DOHH2 (cell line): Measurements from ENCODE around the gene EZH1.

Experiments
- H3F3A ChIP-seq: fragments of 200-600 bp; sonication (generic), shearing (Covaris generic); 2 replicates; pipeline ENCODE4 v1.6.0; 2016; ENCODE audit warnings: antibody characterized with exemption, mild to moderate bottlenecking; ENCODE audit not compliant: control insufficient read depth, insufficient read depth
- H3K27ac ChIP-seq: fragments of 200-600 bp; sonication (generic); 2 replicates; pipeline ENCODE4 v1.5.1; 2014; ENCODE audit warnings: low read depth, mild to moderate bottlenecking, low read length, moderate library complexity
- H3K27me3 ChIP-seq: fragments of 200-600 bp; sonication (generic); 2 replicates; pipeline ENCODE4 v1.6.1; 2014; ENCODE audit warnings: mild to moderate bottlenecking, low read length, mixed read lengths; ENCODE audit not compliant: control insufficient read depth
- H3K36me3 ChIP-seq: fragments of 200-600 bp; sonication (generic); 2 replicates; pipeline ENCODE4 v1.6.1; 2014; ENCODE audit warnings: mild to moderate bottlenecking, low read length, moderate library complexity, mixed read lengths; ENCODE audit not compliant: control insufficient read depth
- H3K4me1 ChIP-seq: fragments of 200-600 bp; sonication (generic); 2 replicates; pipeline ENCODE4 v1.6.1; 2014; ENCODE audit warnings: mild to moderate bottlenecking, low read length, mixed read lengths; ENCODE audit not compliant: control insufficient read depth
- H3K4me2 ChIP-seq: fragments of 200-600 bp; sonication (generic); 2 replicates; pipeline ENCODE4 v1.6.0; 2014; ENCODE audit warnings: mild to moderate bottlenecking, low read length, moderate library complexity
- H3K4me3 ChIP-seq: fragments of 200-600 bp; sonication (generic); 2 replicates; pipeline ENCODE4 v1.5.1; 2014; ENCODE audit warnings: mild to moderate bottlenecking, low read length, mixed read lengths
- H3K79me2 ChIP-seq: fragments of 200-600 bp; sonication (generic); 2 replicates; pipeline ENCODE4 v1.6.1; 2014; ENCODE audit warnings: mild to moderate bottlenecking, low read length, mixed read lengths; ENCODE audit not compliant: control insufficient read depth
- H3K9me2 ChIP-seq: fragments of 200-600 bp; sonication (generic); replicated peaks from 2 replicates; pipeline ENCODE4 v1.6.1; 2014; ENCODE audit warnings: mild to moderate bottlenecking, low read length, mixed read lengths; ENCODE audit not compliant: control insufficient read depth
- H3K9me3 ChIP-seq: fragments of 200-600 bp; sonication (generic); 2 replicates; pipeline ENCODE4 v1.6.1; 2014; ENCODE audit warnings: antibody characterized with exemption, low read length, mixed read lengths; ENCODE audit not compliant: control insufficient read depth, insufficient read depth
- H4K20me1 ChIP-seq: fragments of 200-600 bp; sonication (generic); 2 replicates; pipeline ENCODE4 v1.6.0; 2014; ENCODE audit warnings: low read depth, mild to moderate bottlenecking, antibody characterized with exemption, low read length, moderate library complexity; ENCODE audit not compliant: control insufficient read depth, insufficient read depth
- CTCF ChIP-seq: fragments of 200-600 bp; sonication (generic); IDR thresholded peaks from one replicate; pipeline ENCODE4 v1.5.1; 2014; ENCODE audit warnings: antibody characterized with exemption, mild to moderate bottlenecking, low read depth, low read length; ENCODE audit not compliant: poor library complexity, severe bottlenecking
- EZH2phosphoT487 ChIP-seq: fragments of 200-600 bp; sonication (generic); IDR thresholded peaks from 2 replicates; pipeline ENCODE4 v1.6.1; 2017; ENCODE audit warnings: borderline replicate concordance, mild to moderate bottlenecking, antibody characterized with exemption, low read length, moderate library complexity, mixed read lengths

EZH1 gene

GRCh38 chr17:42779304-42779935 lies 34.6 kb upstream of the EZH1 start:
- no peaks in the 10 kb centered on the region for H3K9me3 ChIP-seq
- peaks cover 2% of the 10 kb centered on the region for H3K79me2 ChIP-seq
- H3K4me3 ChIP-seq, result no peak overlapping the region
- H3K4me1 ChIP-seq, result peaks cover 1% of the 10 kb centered on the region
- no peaks in the 10 kb centered on the region; the same call in 1 of the 2 replicates for H3F3A ChIP-seq
- TF ChIP-seq EZH2phosphoT487 (no peak), CTCF (no peak)
- H3K4me2 ChIP-seq, result no peak overlapping the region
- H3K36me3 ChIP-seq, result peaks cover 34% of the 10 kb centered on the region
- no peak overlapping the region for H3K27ac ChIP-seq
- peaks cover 36% of the 10 kb centered on the region for H3K27me3 ChIP-seq
- no peaks in the 10 kb centered on the region for H3K9me2 ChIP-seq
- no peaks in the 10 kb centered on the region for H4K20me1 ChIP-seq

- peaks cover 30% of the 10 kb centered on the region for H3K27me3 ChIP-seq
- H3K27ac ChIP-seq, result no peak overlapping the region
- H3K4me1 ChIP-seq, result peaks cover 8% of the 10 kb centered on the region
- H3K4me2 ChIP-seq, result no peak overlapping the region
- peaks cover 11% of the 10 kb centered on the region for H3K79me2 ChIP-seq
- peaks cover 36% of the 10 kb centered on the region for H3K36me3 ChIP-seq
- no peaks in the 10 kb centered on the region for H3K9me3 ChIP-seq
- no peak overlapping the region for H3K4me3 ChIP-seq
- H4K20me1 ChIP-seq, result no peaks in the 10 kb centered on the region
- no peaks in the 10 kb centered on the region for H3K9me2 ChIP-seq
- TF ChIP-seq EZH2phosphoT487 (no peak), CTCF (no peak)
- H3F3A ChIP-seq, result no peaks in the 10 kb centered on the region; the same call in 1 of the 2 replicates
Observed at GRCh38 chr17:42778570-42778969, 33.7 kb upstream of the EZH1 start.

GRCh38 chr17:42775534-42776098 lies 30.8 kb upstream of the EZH1 start:
- peaks cover 14% of the 10 kb centered on the region for H3K4me1 ChIP-seq

More at GRCh38 chr17:42775534-42776098, 30.8 kb upstream of the EZH1 start:
- no peaks in the 10 kb centered on the region for H3K9me2 ChIP-seq
- H3K9me3 ChIP-seq, result no peaks in the 10 kb centered on the region
- H3K27me3 ChIP-seq, result peaks cover under 1% of the 10 kb centered on the region
- H3K4me2 ChIP-seq, result no peak overlapping the region
- peaks cover 14% of the 10 kb centered on the region for H3K79me2 ChIP-seq
- H3K4me3 ChIP-seq, result no peak overlapping the region
- TF ChIP-seq CTCF (no peak), EZH2phosphoT487 (no peak)
- no peaks in the 10 kb centered on the region for H4K20me1 ChIP-seq
- H3K36me3 ChIP-seq, result peaks cover 38% of the 10 kb centered on the region
- no peak overlapping the region for H3K27ac ChIP-seq
- H3F3A ChIP-seq, result no peaks in the 10 kb centered on the region; the same call in 1 of the 2 replicates
